ENCODE results near the gene SLC38A10. TPM values are rescaled to one million over a fixed set of nuclear protein-coding genes. Genes with fewer than 3 reads are reported as not detected.

SLC38A10 gene
- polyA plus RNA-seq, 1 of the 3 experiments (the other 2 are of a cell fraction) = 82.2 TPM

DNA sequence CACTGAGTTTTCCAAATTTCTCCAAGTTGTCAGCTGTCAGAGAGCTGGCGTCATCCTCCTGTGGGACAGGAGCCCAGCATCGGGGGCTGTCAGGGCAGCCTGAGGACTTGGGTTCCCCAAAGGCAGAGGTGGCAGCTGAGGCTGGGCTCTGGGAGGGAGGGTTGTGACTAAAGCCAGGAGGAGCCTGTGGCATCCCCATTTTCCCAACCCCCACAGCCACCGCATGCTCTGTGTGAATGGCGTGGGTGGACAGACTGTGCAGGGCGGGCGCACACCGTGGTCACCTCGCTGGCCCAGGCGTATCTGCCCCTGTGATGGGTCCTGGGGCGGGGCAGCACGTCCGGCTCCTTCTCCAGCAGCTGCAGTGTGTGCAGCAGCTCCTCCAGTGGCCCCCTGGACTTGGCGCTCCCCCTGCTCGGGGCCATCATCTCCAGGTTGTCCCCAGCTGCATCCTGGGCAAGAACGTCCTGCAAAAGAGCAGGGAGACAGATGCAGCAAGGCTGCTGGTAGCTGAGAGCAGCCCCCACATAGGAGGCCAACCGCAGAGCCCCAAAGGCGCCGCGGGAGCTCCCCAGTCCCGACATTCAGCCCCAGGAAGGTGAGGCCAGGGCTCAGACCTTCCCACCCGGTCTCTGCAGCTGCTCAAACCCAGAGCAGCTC is 97.1 kb downstream of the SLC38A10 start:
- WGBS (ENCODE audit: low lambda C conversion rate) = 96% methylated on average over 18 of the region's 21 CpGs
- H4K20me1 ChIP-seq (ENCODE audit: insufficient read depth) = no peaks in the 10 kb centered on the region; the same call in 1 of the 2 replicates
- TF ChIP-seq FOSL2 (IDR thresholded peaks at IDR 0.05; ENCODE audit: borderline replicate concordance, low read depth) (no peak), NFIC (IDR thresholded peaks at IDR 0.05; ENCODE audit: borderline replicate concordance) (no peak), POLR2AphosphoS5 (IDR thresholded peaks at IDR 0.05; ENCODE audit: low read depth, low read length) (no peak), CHD2 (IDR thresholded peaks at IDR 0.05; ENCODE audit: low read length, partially characterized antibody) (no peak), TAF1 (IDR thresholded peaks at IDR 0.05; ENCODE audit: borderline replicate concordance, low read depth, low read length) (no peak)
- TF ChIP-seq, protein P1, sequence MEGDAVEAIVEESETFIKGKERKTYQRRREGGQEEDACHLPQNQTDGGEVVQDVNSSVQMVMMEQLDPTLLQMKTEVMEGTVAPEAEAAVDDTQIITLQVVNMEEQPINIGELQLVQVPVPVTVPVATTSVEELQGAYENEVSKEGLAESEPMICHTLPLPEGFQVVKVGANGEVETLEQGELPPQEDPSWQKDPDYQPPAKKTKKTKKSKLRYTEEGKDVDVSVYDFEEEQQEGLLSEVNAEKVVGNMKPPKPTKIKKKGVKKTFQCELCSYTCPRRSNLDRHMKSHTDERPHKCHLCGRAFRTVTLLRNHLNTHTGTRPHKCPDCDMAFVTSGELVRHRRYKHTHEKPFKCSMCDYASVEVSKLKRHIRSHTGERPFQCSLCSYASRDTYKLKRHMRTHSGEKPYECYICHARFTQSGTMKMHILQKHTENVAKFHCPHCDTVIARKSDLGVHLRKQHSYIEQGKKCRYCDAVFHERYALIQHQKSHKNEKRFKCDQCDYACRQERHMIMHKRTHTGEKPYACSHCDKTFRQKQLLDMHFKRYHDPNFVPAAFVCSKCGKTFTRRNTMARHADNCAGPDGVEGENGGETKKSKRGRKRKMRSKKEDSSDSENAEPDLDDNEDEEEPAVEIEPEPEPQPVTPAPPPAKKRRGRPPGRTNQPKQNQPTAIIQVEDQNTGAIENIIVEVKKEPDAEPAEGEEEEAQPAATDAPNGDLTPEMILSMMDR (IDR thresholded peaks at IDR 0.05) = no peak
- TF ChIP-seq, protein P2, sequence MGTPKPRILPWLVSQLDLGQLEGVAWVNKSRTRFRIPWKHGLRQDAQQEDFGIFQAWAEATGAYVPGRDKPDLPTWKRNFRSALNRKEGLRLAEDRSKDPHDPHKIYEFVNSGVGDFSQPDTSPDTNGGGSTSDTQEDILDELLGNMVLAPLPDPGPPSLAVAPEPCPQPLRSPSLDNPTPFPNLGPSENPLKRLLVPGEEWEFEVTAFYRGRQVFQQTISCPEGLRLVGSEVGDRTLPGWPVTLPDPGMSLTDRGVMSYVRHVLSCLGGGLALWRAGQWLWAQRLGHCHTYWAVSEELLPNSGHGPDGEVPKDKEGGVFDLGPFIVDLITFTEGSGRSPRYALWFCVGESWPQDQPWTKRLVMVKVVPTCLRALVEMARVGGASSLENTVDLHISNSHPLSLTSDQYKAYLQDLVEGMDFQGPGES (IDR thresholded peaks at IDR 0.05; ENCODE audit: low read depth, low read length) = no peak
- H3K4me1 ChIP-seq (ENCODE audit: control insufficient read depth in 1 of 2, insufficient read depth in 2 of 2, low read depth in 1 of 2, low read length in 1 of 2) = peaks cover 0 to 3% of the 10 kb centered on the region in 2 experiments; a peak in 1 of 4 replicates
- no peaks in the 10 kb centered on the region for H3K9me3 ChIP-seq
- DNase-seq = no peak
- H3K27me3 ChIP-seq (ENCODE audit: insufficient read depth) = no peaks in the 10 kb centered on the region
- no peak overlapping the region for H3K27ac ChIP-seq (ENCODE audit: low read depth in 2 of 2, low read length in 1 of 2)
- no peak overlapping the region for H3K4me2 ChIP-seq
- ChIA-PET CTCF (interaction anchor here (1.1 to 14.7 kb wide), 6 partner anchors 13 to 403 kb away, joined by 3 to 147 read pairs (median 5); no protein-coding TSS in a partner anchor), POLR2A (no interaction called here)
- no peaks in the 10 kb centered on the region for H3F3A ChIP-seq (replicated peaks; ENCODE audit: insufficient read depth)
- no peaks in the 10 kb centered on the region for H3K79me2 ChIP-seq (ENCODE audit: insufficient read depth)
- no peak overlapping the region for H2AFZ ChIP-seq (ENCODE audit: low read depth)
- no peak overlapping the region for H3K9ac ChIP-seq
- peaks cover 5 to 44% of the 10 kb centered on the region in 2 experiments for H3K36me3 ChIP-seq (replicated peaks in 1 of 2; ENCODE audit: control insufficient read depth in 1 of 2, insufficient read depth in 2 of 2, low read length in 1 of 2)
- no peak overlapping the region for H3K4me3 ChIP-seq (ENCODE audit: low read depth in 2 of 2, low read length in 1 of 2)
- no peaks in the 10 kb centered on the region for H3K9me2 ChIP-seq

DNA sequence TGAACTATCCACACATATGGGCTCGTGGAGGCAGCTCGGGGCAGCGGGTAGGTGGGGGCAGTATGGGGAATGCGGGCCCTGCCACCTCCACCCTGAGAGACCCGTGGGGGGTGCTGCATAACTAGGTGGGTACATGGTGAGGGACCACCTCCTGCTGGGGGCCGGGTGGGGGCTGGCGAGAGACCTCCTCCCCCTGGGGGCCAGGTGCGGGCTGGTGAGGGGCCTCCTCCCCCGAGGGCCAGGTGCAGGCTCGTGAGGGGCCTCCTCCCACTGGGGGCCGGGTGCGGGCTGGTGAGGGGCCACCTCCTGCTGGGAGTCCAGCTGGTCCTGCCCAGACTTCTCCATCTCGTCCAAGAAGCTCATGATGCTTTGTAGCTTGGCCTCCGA is 97.7 kb downstream of the SLC38A10 start:
- H3K27me3 ChIP-seq (ENCODE audit: insufficient read depth) = no peaks in the 10 kb centered on the region
- H3K9ac ChIP-seq = no peak overlapping the region
- no peak for DNase-seq
- TF ChIP-seq RFX5 (IDR thresholded peaks at IDR 0.05; ENCODE audit: low read length) (no peak), EP300 (IDR thresholded peaks at IDR 0.05; ENCODE audit: borderline replicate concordance in 1 of 2, low read depth in 1 of 2, low read length in 1 of 2) (no peak), NRF1 (IDR thresholded peaks at IDR 0.05; ENCODE audit: low read depth, low read length) (no peak), GABPA (IDR thresholded peaks at IDR 0.05; ENCODE audit: low read depth) (no peak), SIN3A (IDR thresholded peaks at IDR 0.05; ENCODE audit: borderline replicate concordance, low read depth, low read length) (no peak), FOSL2 (IDR thresholded peaks at IDR 0.05; ENCODE audit: borderline replicate concordance, low read depth) (no peak), FOXM1 (IDR thresholded peaks at IDR 0.05; ENCODE audit: low read depth) (no peak), FOXJ3 (CRISPR knock-in tag; IDR thresholded peaks at IDR 0.05) (no peak), YY1 (IDR thresholded peaks at IDR 0.05; ENCODE audit: low read depth) (no peak), RAD21 (IDR thresholded peaks at IDR 0.05; ENCODE audit: low read length) (no peak), SMC3 (IDR thresholded peaks at IDR 0.05; ENCODE audit: low read depth, low read length) (no peak), RCOR1 (IDR thresholded peaks at IDR 0.05; ENCODE audit: low read length) (no peak)
- TF ChIP-seq, protein P3, sequence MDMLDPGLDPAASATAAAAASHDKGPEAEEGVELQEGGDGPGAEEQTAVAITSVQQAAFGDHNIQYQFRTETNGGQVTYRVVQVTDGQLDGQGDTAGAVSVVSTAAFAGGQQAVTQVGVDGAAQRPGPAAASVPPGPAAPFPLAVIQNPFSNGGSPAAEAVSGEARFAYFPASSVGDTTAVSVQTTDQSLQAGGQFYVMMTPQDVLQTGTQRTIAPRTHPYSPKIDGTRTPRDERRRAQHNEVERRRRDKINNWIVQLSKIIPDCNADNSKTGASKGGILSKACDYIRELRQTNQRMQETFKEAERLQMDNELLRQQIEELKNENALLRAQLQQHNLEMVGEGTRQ (IDR thresholded peaks at IDR 0.05; ENCODE audit: borderline replicate concordance, low read depth, low read length) = no peak
- no peak overlapping the region for H3K4me2 ChIP-seq
- H3K9me2 ChIP-seq = no peaks in the 10 kb centered on the region
- WGBS (ENCODE audit: low lambda C conversion rate) = 92% methylated on average over 8 of the region's 14 CpGs
- no peak overlapping the region for H2AFZ ChIP-seq (ENCODE audit: low read depth)
- H3K9me3 ChIP-seq = no peaks in the 10 kb centered on the region
- H3K27ac ChIP-seq (ENCODE audit: low read depth in 2 of 2, low read length in 1 of 2) = no peak overlapping the region
- H3F3A ChIP-seq (replicated peaks; ENCODE audit: insufficient read depth) = no peaks in the 10 kb centered on the region
- no peaks in the 10 kb centered on the region; the same call in 1 of the 2 replicates for H4K20me1 ChIP-seq (ENCODE audit: insufficient read depth)
- POLR2A ChIA-PET = no interaction called here
- H3K4me1 ChIP-seq (ENCODE audit: control insufficient read depth in 1 of 2, insufficient read depth in 2 of 2, low read depth in 1 of 2, low read length in 1 of 2) = peaks cover 0 to 3% of the 10 kb centered on the region in 2 experiments; a peak in 1 of 4 replicates
- peaks cover 5 to 44% of the 10 kb centered on the region in 2 experiments for H3K36me3 ChIP-seq (replicated peaks in 1 of 2; ENCODE audit: control insufficient read depth in 1 of 2, insufficient read depth in 2 of 2, low read length in 1 of 2)
- H3K79me2 ChIP-seq (ENCODE audit: insufficient read depth) = no peaks in the 10 kb centered on the region
- H3K4me3 ChIP-seq (ENCODE audit: low read depth in 2 of 2, low read length in 1 of 2) = no peak overlapping the region
- CTCF ChIA-PET = interaction anchor here (1.3 to 14.7 kb wide), 4 partner anchors 55 to 403 kb away, joined by 3 to 147 read pairs (median 6); no protein-coding TSS in a partner anchor

All from SK-N-SH (cell line).